Natural killer cell treated with Interleukin-12 subunit alpha and Interleukin-12 subunit beta and Interleukin-15 and Interleukin-18, amount 100 ng/mL, for 72 hours (primary cell): ENCODE results near the gene OSBPL6. TPM values are rescaled to one million over a fixed set of nuclear protein-coding genes. Genes with fewer than 3 reads are reported as not detected.
"Not testable (repeated sequence)": the region's sequence is repeated elsewhere in the genome, so short reads cannot be mapped to it uniquely, and the experiment has no call there.

Experiments
- ATAC-seq, 2 donors: fragments of 150-1000 bp; cut with Tn5 transposase in 1 of 2; sonication (Bioruptor Pico), chemical (Tn5 transposase) in 1 of 2; 2 replicates each; pipeline ENCODE4 v1.10.0; 2021
- DNase-seq: peaks from one replicate; pipeline ENCODE4 v3.0.0; 2022; ENCODE audit warnings: low spot score
- H3K27ac Mint-ChIP-seq, 2 donors: 1 replicate in 1 of 2; 2 replicates in 1 of 2; pipeline ENCODE4 v1.8.0; 2022; ENCODE audit warnings: mixed read lengths in 2 of 2, mild to moderate bottlenecking in 1 of 2, moderate library complexity in 1 of 2
- H3K27me3 Mint-ChIP-seq, 2 donors: 1 replicate in 1 of 2; 2 replicates in 1 of 2; pipeline ENCODE4 v1.8.0; 2022; ENCODE audit warnings: mixed read lengths in 2 of 2
- H3K36me3 Mint-ChIP-seq: one replicate; pipeline ENCODE4 v1.8.0; 2022; ENCODE audit warnings: mixed read lengths
- H3K4me1 Mint-ChIP-seq, 2 donors: 1 replicate in 1 of 2; 2 replicates in 1 of 2; pipeline ENCODE4 v1.8.0; 2022; ENCODE audit warnings: low read depth in 2 of 2, mixed read lengths in 2 of 2, mild to moderate bottlenecking in 1 of 2
- H3K4me3 Mint-ChIP-seq: one replicate; pipeline ENCODE4 v1.8.0; 2022; ENCODE audit warnings: mixed read lengths
- H3K9me3 Mint-ChIP-seq: 2 replicates; pipeline ENCODE4 v1.8.0; 2022; ENCODE audit warnings: mixed read lengths
- total RNA-seq, 2 donors: library from RNA; stranded (reverse); gene quantifications; one replicate each; pipeline ENCODE4 v1.2.3, GENCODE V29; 2022

Gene OSBPL6
- total RNA-seq, 2 donors from 2014 or later = 0.33 to 0.42 TPM

GRCh38 chr2:178187861-178188260 is 6.5 kb upstream of the OSBPL6 start:
- Mint-ChIP-seq H3K9me3 (no peaks in the 10 kb centered on the region), H3K27ac (no peak overlapping the region), H3K36me3 (no peaks in the 10 kb centered on the region), H3K4me1 (no peaks in the 10 kb centered on the region), H3K4me3 (no peak overlapping the region), H3K27me3 (peaks cover 29 to 54% of the 10 kb centered on the region in 2 donors)
- no peak for DNase-seq
- no peak for ATAC-seq

- H3K4me3 Mint-ChIP-seq = no peak overlapping the region
These were observed 5.8 kb upstream of the OSBPL6 start for GRCh38 chr2:178188466-178188865.

GRCh38 chr2:178191004-178191508 is 3.3 kb upstream of the OSBPL6 start:
- ATAC-seq (no peak), DNase-seq (no peak)
- no peaks in the 10 kb centered on the region for H3K9me3 Mint-ChIP-seq
- peaks cover 3 to 4% of the 10 kb centered on the region in 2 donors for H3K4me1 Mint-ChIP-seq
- H3K27ac Mint-ChIP-seq = no peak overlapping the region
- H3K36me3 Mint-ChIP-seq = no peaks in the 10 kb centered on the region
- H3K27me3 Mint-ChIP-seq = peaks cover 28 to 45% of the 10 kb centered on the region in 2 donors
- H3K4me3 Mint-ChIP-seq = no peak overlapping the region

More at GRCh38 chr2:178188466-178188865, 5.8 kb upstream of the OSBPL6 start:
- H3K36me3 Mint-ChIP-seq = no peaks in the 10 kb centered on the region
- DNase-seq (no peak), ATAC-seq (no peak)
- H3K4me1 Mint-ChIP-seq = no peaks in the 10 kb centered on the region
- H3K9me3 Mint-ChIP-seq = no peaks in the 10 kb centered on the region
- H3K27ac Mint-ChIP-seq = no peak overlapping the region
- H3K27me3 Mint-ChIP-seq = peaks cover 33 to 54% of the 10 kb centered on the region in 2 donors

GRCh38 chr2:178191511-178191910 is 2.8 kb upstream of the OSBPL6 start:
- H3K36me3 Mint-ChIP-seq = no peaks in the 10 kb centered on the region
- ATAC-seq = no peak
- H3K4me3 Mint-ChIP-seq = no peak overlapping the region
- no peak overlapping the region for H3K27ac Mint-ChIP-seq
- H3K9me3 Mint-ChIP-seq = no peaks in the 10 kb centered on the region
- peaks cover 28 to 46% of the 10 kb centered on the region in 2 donors for H3K27me3 Mint-ChIP-seq
- DNase-seq = no peak
- H3K4me1 Mint-ChIP-seq = peaks cover 3 to 4% of the 10 kb centered on the region in 2 donors

GRCh38 chr2:178193496-178193822 is 853 bp upstream of the OSBPL6 start:
- no peak overlapping the region for H3K27ac Mint-ChIP-seq
- no peaks in the 10 kb centered on the region for H3K36me3 Mint-ChIP-seq
- H3K4me3 Mint-ChIP-seq = peak overlapping the region; percentile 35
- H3K9me3 Mint-ChIP-seq = no peaks in the 10 kb centered on the region
- H3K27me3 Mint-ChIP-seq = peaks cover 40 to 60% of the 10 kb centered on the region in 2 donors
- DNase-seq (no peak), ATAC-seq (no peak)
- H3K4me1 Mint-ChIP-seq = peaks cover 3 to 4% of the 10 kb centered on the region in 2 donors

GRCh38 chr2:178194600-178195389 is 483 bp downstream of the OSBPL6 start:
- no peaks in the 10 kb centered on the region for H3K9me3 Mint-ChIP-seq
- peak; percentile 1 to 25 for ATAC-seq
- H3K4me3 Mint-ChIP-seq = peak overlapping the region; percentile 68
- DNase-seq = no peak
- H3K27ac Mint-ChIP-seq = no peak overlapping the region
- peaks cover 3 to 4% of the 10 kb centered on the region in 2 donors for H3K4me1 Mint-ChIP-seq
- H3K36me3 Mint-ChIP-seq = no peaks in the 10 kb centered on the region
- H3K27me3 Mint-ChIP-seq = peaks cover 42 to 64% of the 10 kb centered on the region in 2 donors

- ATAC-seq (no peak), DNase-seq (no peak)
- Mint-ChIP-seq H3K4me3 (peak overlapping the region; percentile 68), H3K27ac (no peak overlapping the region), H3K36me3 (no peaks in the 10 kb centered on the region), H3K9me3 (no peaks in the 10 kb centered on the region), H3K27me3 (peaks cover 42 to 65% of the 10 kb centered on the region in 2 donors), H3K4me1 (peaks cover 3 to 4% of the 10 kb centered on the region in 2 donors)
These were observed 1.3 kb downstream of the OSBPL6 start for GRCh38 chr2:178195390-178196166.

- Mint-ChIP-seq H3K27ac (no peak overlapping the region), H3K4me3 (no peak overlapping the region), H3K9me3 (no peaks in the 10 kb centered on the region), H3K27me3 (peaks cover 33 to 55% of the 10 kb centered on the region in 2 donors), H3K4me1 (peaks cover 3 to 4% of the 10 kb centered on the region in 2 donors), H3K36me3 (no peaks in the 10 kb centered on the region)
- DNase-seq = no peak
- ATAC-seq = no peak
These were observed 3.5 kb downstream of the OSBPL6 start for GRCh38 chr2:178197791-178198190.

GRCh38 chr2:178198441-178198840 is 4.1 kb downstream of the OSBPL6 start:
- not testable (repeated sequence) for H3K4me3 Mint-ChIP-seq, H3K27ac Mint-ChIP-seq, H3K36me3 Mint-ChIP-seq, DNase-seq, H3K9me3 Mint-ChIP-seq, ATAC-seq, H3K4me1 Mint-ChIP-seq
- H3K27me3 Mint-ChIP-seq = peaks cover 31 to 53% of the 10 kb centered on the region in 2 donors

- Mint-ChIP-seq H3K27ac (no peak overlapping the region), H3K4me1 (peaks cover 3 to 4% of the 10 kb centered on the region in 2 donors), H3K36me3 (no peaks in the 10 kb centered on the region), H3K9me3 (no peaks in the 10 kb centered on the region), H3K4me3 (no peak overlapping the region), H3K27me3 (peaks cover 31 to 56% of the 10 kb centered on the region in 2 donors)
- DNase-seq (no peak), ATAC-seq (no peak)
These were observed 5.0 kb downstream of the OSBPL6 start for GRCh38 chr2:178199334-178199733.

- no peak for DNase-seq
- Mint-ChIP-seq H3K27ac (no peak overlapping the region), H3K36me3 (no peaks in the 10 kb centered on the region), H3K4me3 (no peak overlapping the region), H3K27me3 (peaks cover 36 to 63% of the 10 kb centered on the region in 2 donors), H3K9me3 (no peaks in the 10 kb centered on the region), H3K4me1 (peaks cover 1 to 2% of the 10 kb centered on the region in 2 donors)
- ATAC-seq = no peak
These were observed 6.0 kb downstream of the OSBPL6 start for GRCh38 chr2:178200331-178200730.

GRCh38 chr2:178202927-178203326 is 8.6 kb downstream of the OSBPL6 start:
- DNase-seq = no peak
- Mint-ChIP-seq H3K27me3 (peaks cover 26 to 47% of the 10 kb centered on the region in 2 donors), H3K4me3 (no peak overlapping the region), H3K27ac (no peak overlapping the region), H3K36me3 (no peaks in the 10 kb centered on the region), H3K4me1 (no peaks in the 10 kb centered on the region), H3K9me3 (no peaks in the 10 kb centered on the region)
- no peak for ATAC-seq

- no peaks in the 10 kb centered on the region for H3K9me3 Mint-ChIP-seq
- DNase-seq (no peak), ATAC-seq (no peak)
- no peaks in the 10 kb centered on the region for H3K4me1 Mint-ChIP-seq
- H3K4me3 Mint-ChIP-seq = no peak overlapping the region
- peaks cover 30 to 45% of the 10 kb centered on the region in 2 donors for H3K27me3 Mint-ChIP-seq
- H3K36me3 Mint-ChIP-seq = no peaks in the 10 kb centered on the region
- H3K27ac Mint-ChIP-seq = no peak overlapping the region
These were observed 10.7 kb downstream of the OSBPL6 start for GRCh38 chr2:178204977-178205376.
